ENCODE results near the gene IL17A.

Gene IL17A

GRCh38 chr6:52201493-52201892 lies 15.3 kb downstream of the IL17A start:
- TF ChIP-seq, protein P1, sequence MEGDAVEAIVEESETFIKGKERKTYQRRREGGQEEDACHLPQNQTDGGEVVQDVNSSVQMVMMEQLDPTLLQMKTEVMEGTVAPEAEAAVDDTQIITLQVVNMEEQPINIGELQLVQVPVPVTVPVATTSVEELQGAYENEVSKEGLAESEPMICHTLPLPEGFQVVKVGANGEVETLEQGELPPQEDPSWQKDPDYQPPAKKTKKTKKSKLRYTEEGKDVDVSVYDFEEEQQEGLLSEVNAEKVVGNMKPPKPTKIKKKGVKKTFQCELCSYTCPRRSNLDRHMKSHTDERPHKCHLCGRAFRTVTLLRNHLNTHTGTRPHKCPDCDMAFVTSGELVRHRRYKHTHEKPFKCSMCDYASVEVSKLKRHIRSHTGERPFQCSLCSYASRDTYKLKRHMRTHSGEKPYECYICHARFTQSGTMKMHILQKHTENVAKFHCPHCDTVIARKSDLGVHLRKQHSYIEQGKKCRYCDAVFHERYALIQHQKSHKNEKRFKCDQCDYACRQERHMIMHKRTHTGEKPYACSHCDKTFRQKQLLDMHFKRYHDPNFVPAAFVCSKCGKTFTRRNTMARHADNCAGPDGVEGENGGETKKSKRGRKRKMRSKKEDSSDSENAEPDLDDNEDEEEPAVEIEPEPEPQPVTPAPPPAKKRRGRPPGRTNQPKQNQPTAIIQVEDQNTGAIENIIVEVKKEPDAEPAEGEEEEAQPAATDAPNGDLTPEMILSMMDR (IDR thresholded peaks at IDR 0.05) = no peak
- Mint-ChIP-seq H3K9me3 (peaks cover 54% of the 10 kb centered on the region), H3K4me1 (no peaks in the 10 kb centered on the region)

GRCh38 chr6:52207066-52207465 lies 20.9 kb downstream of the IL17A start:
- H3K27ac Mint-ChIP-seq = no peak overlapping the region
- H3K4me1 Mint-ChIP-seq = no peaks in the 10 kb centered on the region
- peaks cover 17% of the 10 kb centered on the region for H3K9me3 Mint-ChIP-seq
- DNase-seq = no peak
- H3K4me3 Mint-ChIP-seq = no peak overlapping the region
- peaks cover 7% of the 10 kb centered on the region for H3K27me3 Mint-ChIP-seq (ENCODE audit: low read depth, poor library complexity)
- H3K36me3 Mint-ChIP-seq (ENCODE audit: low read depth) = no peaks in the 10 kb centered on the region
- TF ChIP-seq, protein P1 (IDR thresholded peaks at IDR 0.05) = no peak

More at GRCh38 chr6:52201493-52201892, 15.3 kb downstream of the IL17A start:
- Mint-ChIP-seq H3K27ac (no peak overlapping the region), H3K4me3 (no peak overlapping the region), H3K36me3 (ENCODE audit: low read depth) (peaks cover 8% of the 10 kb centered on the region), H3K27me3 (ENCODE audit: low read depth, poor library complexity) (peaks cover 8% of the 10 kb centered on the region)
- DNase-seq = no peak

DNA sequence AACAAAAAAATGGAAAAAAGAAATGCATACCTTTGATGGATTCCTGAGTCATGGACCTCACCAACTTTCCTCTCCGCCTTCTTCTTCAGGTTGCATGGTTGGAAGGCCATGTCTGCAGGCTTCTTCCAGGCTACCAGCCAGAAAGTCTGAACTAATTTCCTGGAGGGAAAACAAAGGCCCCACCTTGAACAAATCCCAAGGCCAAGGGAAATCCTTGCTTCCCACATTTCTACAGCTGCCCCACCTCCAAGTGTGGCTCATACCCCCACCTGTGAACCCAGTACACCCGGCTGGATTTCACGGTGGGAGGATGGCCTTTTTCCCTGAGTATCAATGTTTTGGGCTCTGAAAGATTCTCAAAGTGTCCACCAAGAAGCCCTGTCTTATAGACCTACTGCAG lies 22.4 kb downstream of the IL17A start:
- DNase-seq = no peak
- H3K4me3 Mint-ChIP-seq = no peak overlapping the region
- H3K27ac Mint-ChIP-seq = no peak overlapping the region
- no peaks in the 10 kb centered on the region for H3K36me3 Mint-ChIP-seq (ENCODE audit: low read depth)
- TF ChIP-seq, protein P1 (IDR thresholded peaks at IDR 0.05) = no peak
- H3K9me3 Mint-ChIP-seq = peaks cover 9% of the 10 kb centered on the region
- H3K27me3 Mint-ChIP-seq (ENCODE audit: low read depth, poor library complexity) = peaks cover 7% of the 10 kb centered on the region
- no peaks in the 10 kb centered on the region for H3K4me1 Mint-ChIP-seq

DNA sequence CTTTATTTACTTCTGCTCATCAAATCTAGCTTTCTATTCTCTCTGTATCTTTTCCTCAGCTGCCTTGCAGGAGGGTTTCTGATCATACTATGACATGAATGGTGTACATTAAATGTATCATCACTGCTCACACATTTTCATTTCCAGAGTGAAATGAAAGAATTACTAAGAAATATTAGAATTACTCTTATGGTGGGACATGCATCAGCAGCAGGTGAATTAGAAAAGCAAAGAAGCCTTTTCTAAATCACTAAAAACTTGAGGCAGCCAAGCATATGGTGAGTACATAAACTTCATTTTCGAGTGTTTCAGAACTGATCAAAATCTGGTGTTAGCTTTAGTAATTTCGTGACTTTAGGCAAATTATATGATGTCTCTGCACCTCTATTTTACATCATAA lies 23.6 kb downstream of the IL17A start:
- Mint-ChIP-seq H3K4me3 (no peak overlapping the region), H3K4me1 (no peaks in the 10 kb centered on the region), H3K36me3 (ENCODE audit: low read depth) (no peaks in the 10 kb centered on the region), H3K27ac (no peak overlapping the region), H3K27me3 (ENCODE audit: low read depth, poor library complexity) (peaks cover 7% of the 10 kb centered on the region), H3K9me3 (peaks cover 9% of the 10 kb centered on the region)
- TF ChIP-seq, protein P1 (IDR thresholded peaks at IDR 0.05) = no peak
- DNase-seq = no peak

GRCh38 chr6:52210227-52210626 lies 24.1 kb downstream of the IL17A start:
- H3K27ac Mint-ChIP-seq = no peak overlapping the region
- H3K4me1 Mint-ChIP-seq = no peaks in the 10 kb centered on the region
- peaks cover 9% of the 10 kb centered on the region for H3K9me3 Mint-ChIP-seq
- H3K36me3 Mint-ChIP-seq (ENCODE audit: low read depth) = no peaks in the 10 kb centered on the region
- no peak overlapping the region for H3K4me3 Mint-ChIP-seq
- H3K27me3 Mint-ChIP-seq (ENCODE audit: low read depth, poor library complexity) = peaks cover 7% of the 10 kb centered on the region
- DNase-seq = no peak
- TF ChIP-seq, protein P1 (IDR thresholded peaks at IDR 0.05) = no peak

DNA sequence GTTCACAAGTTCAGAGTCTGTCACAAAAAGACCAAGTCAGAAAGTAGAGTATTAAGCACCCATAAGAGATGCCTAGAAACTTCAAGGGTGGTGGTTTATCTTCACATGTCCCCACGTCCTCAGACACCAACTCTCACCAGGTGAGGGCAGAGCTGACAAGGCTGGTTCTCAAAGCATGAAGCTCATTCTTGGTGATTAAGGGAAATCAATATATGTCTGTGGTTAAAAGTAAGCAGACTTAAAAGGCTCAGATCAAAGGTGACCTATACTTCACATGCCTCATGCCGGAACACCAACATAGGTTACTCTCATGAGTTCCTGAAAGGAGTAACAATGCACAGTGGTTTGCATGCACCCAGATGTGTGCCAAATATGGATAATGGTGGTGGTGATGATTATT lies 27.0 kb downstream of the IL17A start:
- TF ChIP-seq, protein P1 (IDR thresholded peaks at IDR 0.05) = no peak
- no peak overlapping the region for H3K27ac Mint-ChIP-seq
- no peak for DNase-seq
- H3K36me3 Mint-ChIP-seq (ENCODE audit: low read depth) = no peaks in the 10 kb centered on the region
- H3K4me1 Mint-ChIP-seq = no peaks in the 10 kb centered on the region
- H3K27me3 Mint-ChIP-seq (ENCODE audit: low read depth, poor library complexity) = peaks cover 7% of the 10 kb centered on the region
- H3K4me3 Mint-ChIP-seq = no peak overlapping the region
- H3K9me3 Mint-ChIP-seq = no peaks in the 10 kb centered on the region
